Right ventricle myocardium superior (tissue), 1 donor: ENCODE measurements around the gene KLHL14. TPM values are rescaled to one million over a fixed set of nuclear protein-coding genes. Genes with fewer than 3 reads are reported as not detected.

ENCODE experiments used
- ATAC-seq: fragments of 200-7000 bp; cut with Tn5 transposase; one replicate; pipeline ENCODE4 v1.9.1; 2020; ENCODE audit warnings: mild to moderate bottlenecking; ENCODE audit not compliant: poor library complexity
- DNase-seq: peaks from one replicate; pipeline ENCODE4 v3.0.0-alpha.2; 2020
- intact Hi-C: fragments of 100-400 bp; cut with DNase I; formaldehyde crosslinking; loops from one replicate; pipeline ENCODE4 v1.11.2; 2022
- total RNA-seq: library from RNA; stranded (reverse); fragmentation: NEBNext Ultra II Directional; extraction: Animal tissue kit (Norgen Biotek cat#: 25700); gene quantifications from one replicate; pipeline ENCODE4 v1.2.1, GENCODE V29; 2021
- donor health status: DM: no; HTN: yes; CAD: no; lungs with severe emphysema.

Gene KLHL14
- total RNA-seq, 1 donor from 2014 or later = not detected

GRCh38 chr18:32734442-32734841 lies 38.4 kb downstream of the KLHL14 start:
- intact Hi-C loops = no loop called here
- DNase-seq = no peak
- no peak for ATAC-seq

DNA sequence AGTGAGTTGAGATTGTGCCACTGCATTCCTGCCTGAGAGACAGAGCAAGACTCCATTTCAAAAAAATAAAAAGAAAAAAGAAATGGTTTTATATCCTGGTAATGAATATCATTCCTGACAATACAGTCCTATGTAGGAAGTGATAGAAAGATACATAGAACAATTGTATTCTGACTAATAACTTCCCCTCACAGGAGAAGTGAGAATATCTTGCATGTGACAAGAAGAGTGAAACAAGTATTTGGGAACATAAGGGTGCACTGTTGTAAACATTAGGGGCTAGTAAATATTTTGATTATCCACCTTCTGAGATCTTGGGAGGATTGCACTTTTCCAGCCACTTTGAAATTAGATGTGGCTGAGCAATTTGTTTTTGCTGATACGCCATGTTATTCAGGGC lies 40.7 kb downstream of the KLHL14 start:
- ATAC-seq (no peak), DNase-seq (no peak)
- intact Hi-C loops = no loop called here

DNA sequence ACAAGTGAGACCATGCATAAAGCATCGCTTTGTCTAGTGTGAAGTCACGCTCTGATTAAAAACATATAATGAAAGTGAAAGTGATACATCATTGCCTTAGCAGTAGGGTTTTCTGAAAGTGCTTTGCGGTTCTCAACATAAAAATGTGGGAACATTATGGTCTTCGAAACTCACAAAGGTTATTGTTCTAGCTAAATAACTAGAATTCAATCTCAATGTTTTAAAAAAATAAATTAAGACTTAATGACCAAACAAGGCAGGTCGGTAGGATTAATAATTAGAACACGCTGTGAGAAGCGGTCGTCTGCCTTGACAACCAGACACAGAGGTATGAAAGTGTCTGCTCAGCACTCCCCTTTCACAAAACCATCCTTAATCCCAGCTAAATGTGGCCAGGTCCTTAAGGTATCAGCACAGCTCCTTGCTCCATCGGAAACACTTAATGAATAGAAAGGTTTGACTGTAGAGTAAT lies 42.2 kb downstream of the KLHL14 start:
- intact Hi-C loops = no loop called here
- ATAC-seq (no peak), DNase-seq (no peak)

GRCh38 chr18:32730068-32730467 lies 42.8 kb downstream of the KLHL14 start:
- no peak for ATAC-seq
- intact Hi-C loops = no loop called here

DNA sequence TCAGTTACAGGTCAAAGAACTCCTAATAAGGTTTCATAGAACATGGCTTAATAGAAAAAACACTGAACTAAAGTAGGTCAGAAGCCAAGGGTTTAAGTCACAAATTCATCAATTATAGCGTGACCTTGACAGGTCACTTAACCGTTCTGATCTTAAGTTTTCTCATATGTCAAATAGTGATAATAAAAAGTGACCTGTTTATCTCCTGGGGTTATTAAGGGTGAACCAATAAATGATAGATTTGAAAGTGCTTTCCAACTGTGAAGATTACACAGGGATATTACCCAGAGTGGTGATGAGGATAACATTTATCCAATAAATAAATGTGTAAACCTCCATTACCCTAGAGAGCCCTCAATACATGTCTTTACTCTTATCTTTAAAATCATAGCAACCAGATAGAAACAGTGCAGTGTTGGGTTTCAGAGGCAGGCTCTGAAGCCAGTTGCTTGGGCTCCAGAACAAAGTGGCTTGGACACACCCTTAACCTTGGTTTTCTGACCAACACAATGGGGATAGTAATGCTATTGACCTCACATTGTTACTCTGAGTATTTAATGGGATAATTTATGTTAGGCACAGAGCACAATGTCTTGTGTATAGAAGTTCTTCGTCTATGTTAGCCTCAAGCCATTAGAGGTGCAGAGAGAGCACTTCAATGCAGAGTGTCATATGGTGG lies 48.6 kb downstream of the KLHL14 start:
- DNase-seq (no peak), ATAC-seq (no peak)
- intact Hi-C loops = no loop called here

More at GRCh38 chr18:32730068-32730467, 42.8 kb downstream of the KLHL14 start:
- DNase-seq = no peak

GRCh38 chr18:32722279-32722678 lies 50.5 kb downstream of the KLHL14 start:
- intact Hi-C loops = no loop called here
- DNase-seq (no peak), ATAC-seq (no peak)

- DNase-seq = no peak
- ATAC-seq = no peak
- intact Hi-C loops = no loop called here
Observed at GRCh38 chr18:32717126-32717525, 55.7 kb downstream of the KLHL14 start.

- no peak for DNase-seq
- ATAC-seq = peak; percentile 48
- intact Hi-C loops = no loop called here
Observed at GRCh38 chr18:32714571-32715148, 58.2 kb downstream of the KLHL14 start.

DNA sequence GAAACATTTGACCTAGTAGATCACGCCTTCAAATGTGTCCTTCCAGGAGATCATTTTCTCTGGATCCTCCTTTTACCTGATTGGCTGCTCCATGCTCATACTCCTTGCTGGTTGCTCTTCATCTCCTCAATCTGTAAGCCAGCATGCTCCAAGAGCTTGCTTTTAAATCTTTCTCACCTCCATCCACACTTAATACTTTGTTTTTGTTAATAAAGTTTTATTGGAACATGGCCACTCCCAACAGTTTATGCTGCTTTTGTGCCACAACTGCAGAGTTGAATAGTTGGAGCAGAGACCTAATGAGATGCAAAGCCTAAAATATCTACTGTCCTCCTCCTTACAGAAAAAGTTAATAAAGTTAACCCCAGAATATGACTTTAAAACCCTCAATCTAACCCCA lies 60.0 kb downstream of the KLHL14 start:
- no peak for ATAC-seq
- DNase-seq = no peak
- intact Hi-C loops = no loop called here

GRCh38 chr18:32711862-32712261 lies 61.0 kb downstream of the KLHL14 start:
- intact Hi-C loops = no loop called here
- no peak for ATAC-seq
- no peak for DNase-seq

- ATAC-seq (no peak), DNase-seq (no peak)
- intact Hi-C loops = no loop called here
Observed at GRCh38 chr18:32707586-32707985, 65.2 kb downstream of the KLHL14 start.

- intact Hi-C loops = no loop called here
- no peak for ATAC-seq
- no peak for DNase-seq
Observed at GRCh38 chr18:32707147-32707546, 65.7 kb downstream of the KLHL14 start.

- ATAC-seq = no peak
Observed at GRCh38 chr18:32701313-32701712, 71.5 kb downstream of the KLHL14 start.

GRCh38 chr18:32698153-32698552 lies 74.7 kb downstream of the KLHL14 start:
- DNase-seq = no peak
- no peak for ATAC-seq
- intact Hi-C loops = no loop called here

More at GRCh38 chr18:32701313-32701712, 71.5 kb downstream of the KLHL14 start:
- intact Hi-C loops = no loop called here
- DNase-seq = no peak

DNA sequence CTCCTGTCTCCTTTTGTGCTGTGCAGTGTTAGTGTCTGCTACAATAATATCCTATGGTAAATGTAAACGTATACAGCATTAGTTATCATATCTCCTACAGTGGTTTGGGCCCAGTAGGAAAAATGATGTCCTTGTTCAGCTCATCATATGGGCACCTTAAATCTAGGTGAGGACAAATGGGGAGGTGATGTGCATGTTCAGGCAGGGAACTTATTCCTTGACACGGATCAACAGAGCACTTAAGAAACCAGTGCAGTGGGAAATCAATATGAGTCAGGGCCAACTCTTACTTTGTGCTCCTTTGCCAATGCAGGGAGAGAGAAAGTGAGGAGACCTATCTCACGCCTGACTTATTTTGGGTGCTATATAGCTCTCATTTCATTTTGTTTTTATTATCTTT lies 76.4 kb downstream of the KLHL14 start:
- DNase-seq (no peak), ATAC-seq (no peak)
- intact Hi-C loops = no loop called here

GRCh38 chr18:32695534-32695933 lies 77.3 kb downstream of the KLHL14 start:
- intact Hi-C loops = no loop called here

GRCh38 chr18:32688821-32689220 lies 84.0 kb downstream of the KLHL14 start:
- intact Hi-C loops = no loop called here
- DNase-seq = no peak
- no peak for ATAC-seq

More at GRCh38 chr18:32695534-32695933, 77.3 kb downstream of the KLHL14 start:
- no peak for DNase-seq
- ATAC-seq = no peak

DNA sequence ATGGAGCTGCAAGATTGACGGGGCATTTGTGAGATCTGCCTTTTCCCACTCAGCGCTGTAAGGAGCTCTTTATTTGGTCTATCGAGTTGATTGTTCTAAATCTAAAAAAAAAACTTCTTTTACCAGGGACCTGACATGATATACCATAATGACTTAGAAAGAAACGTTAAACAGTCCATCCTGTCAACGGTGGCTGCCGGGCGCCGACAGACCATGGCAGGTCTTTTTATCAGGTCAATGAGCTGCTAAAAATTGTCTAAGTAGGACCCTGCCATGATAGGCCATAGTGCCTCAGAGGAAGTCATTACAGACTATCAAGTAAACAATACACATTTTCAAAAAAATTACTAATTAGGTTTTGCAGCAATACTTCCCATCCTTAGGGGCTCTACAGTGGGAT lies 87.9 kb downstream of the KLHL14 start:
- DNase-seq (no peak), ATAC-seq (no peak)
- intact Hi-C loops = no loop called here

DNA sequence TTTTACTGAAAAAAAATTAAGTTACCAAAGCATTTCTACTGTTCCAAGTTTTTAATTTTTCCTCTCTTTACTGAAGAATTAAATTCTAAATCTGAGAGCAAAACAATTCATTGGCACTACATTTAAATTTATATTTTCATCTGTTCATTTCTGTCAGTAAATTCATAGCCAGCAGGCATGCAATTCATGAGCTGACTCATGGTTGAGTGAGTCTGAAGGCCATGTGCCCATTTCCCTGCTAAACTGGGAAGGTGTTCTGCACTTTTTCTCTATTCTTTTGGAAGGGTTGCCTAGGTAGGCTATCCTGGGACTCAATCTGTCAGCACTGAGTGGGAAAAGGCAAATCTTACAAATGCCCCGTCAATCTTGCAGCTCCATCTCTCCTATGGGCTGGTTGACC lies 88.7 kb downstream of the KLHL14 start:
- intact Hi-C loops = no loop called here
- ATAC-seq = no peak

GRCh38 chr18:32683044-32683443 lies 89.8 kb downstream of the KLHL14 start:
- intact Hi-C loops = no loop called here
- DNase-seq (no peak), ATAC-seq (no peak)

More for the DNA sequence above, 88.7 kb downstream of the KLHL14 start:
- DNase-seq = no peak
